ENCODE results near the gene NRG3.

DNA sequence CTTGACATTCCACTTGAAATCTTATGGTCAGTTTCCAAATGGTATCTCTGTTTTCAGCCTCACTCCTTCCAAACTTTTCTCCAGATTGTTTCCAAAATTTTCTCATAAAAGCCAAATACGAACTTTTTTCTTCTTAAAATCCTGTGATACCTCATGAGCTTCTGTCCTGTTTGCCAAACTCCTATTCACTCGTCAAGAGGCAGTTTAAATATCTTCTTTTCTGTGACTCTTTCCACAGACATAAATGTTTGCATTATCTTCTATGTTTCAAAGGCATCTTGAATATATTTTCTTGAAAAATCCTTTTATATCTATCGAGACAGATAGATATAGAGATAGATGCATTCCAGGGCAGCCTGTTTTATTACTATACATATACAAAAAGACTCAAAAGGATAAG lies 109.4 kb downstream of the NRG3 start:
- TF ChIP-seq POLR2A (IDR thresholded peaks at IDR 0.05; ENCODE audit: low read depth) (no peak), EP300 (IDR thresholded peaks at IDR 0.05) (no peak), POLR2AphosphoS5 (IDR thresholded peaks at IDR 0.05) (no peak)
- TF ChIP-seq, protein P1, sequence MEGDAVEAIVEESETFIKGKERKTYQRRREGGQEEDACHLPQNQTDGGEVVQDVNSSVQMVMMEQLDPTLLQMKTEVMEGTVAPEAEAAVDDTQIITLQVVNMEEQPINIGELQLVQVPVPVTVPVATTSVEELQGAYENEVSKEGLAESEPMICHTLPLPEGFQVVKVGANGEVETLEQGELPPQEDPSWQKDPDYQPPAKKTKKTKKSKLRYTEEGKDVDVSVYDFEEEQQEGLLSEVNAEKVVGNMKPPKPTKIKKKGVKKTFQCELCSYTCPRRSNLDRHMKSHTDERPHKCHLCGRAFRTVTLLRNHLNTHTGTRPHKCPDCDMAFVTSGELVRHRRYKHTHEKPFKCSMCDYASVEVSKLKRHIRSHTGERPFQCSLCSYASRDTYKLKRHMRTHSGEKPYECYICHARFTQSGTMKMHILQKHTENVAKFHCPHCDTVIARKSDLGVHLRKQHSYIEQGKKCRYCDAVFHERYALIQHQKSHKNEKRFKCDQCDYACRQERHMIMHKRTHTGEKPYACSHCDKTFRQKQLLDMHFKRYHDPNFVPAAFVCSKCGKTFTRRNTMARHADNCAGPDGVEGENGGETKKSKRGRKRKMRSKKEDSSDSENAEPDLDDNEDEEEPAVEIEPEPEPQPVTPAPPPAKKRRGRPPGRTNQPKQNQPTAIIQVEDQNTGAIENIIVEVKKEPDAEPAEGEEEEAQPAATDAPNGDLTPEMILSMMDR (IDR thresholded peaks at IDR 0.05): no peak

All from esophagus muscularis mucosa (tissue), 4 donors.